Measurements from ENCODE around the gene CD300LG. TPM values are rescaled to one million over a fixed set of nuclear protein-coding genes. Genes with fewer than 3 reads are reported as not detected.
"Not testable (repeated sequence)": the region's sequence is repeated elsewhere in the genome, so short reads cannot be mapped to it uniquely, and the experiment has no call there.

CD300LG gene
- not detected in 2 replicates for total RNA-seq (2014; rRNA removed; shearing (Covaris generic))
- 0.17 TPM in 1 of 2 replicates, not detected in the other for polyA plus RNA-seq (2014; cell fraction: nucleus; rRNA removed)

DNA sequence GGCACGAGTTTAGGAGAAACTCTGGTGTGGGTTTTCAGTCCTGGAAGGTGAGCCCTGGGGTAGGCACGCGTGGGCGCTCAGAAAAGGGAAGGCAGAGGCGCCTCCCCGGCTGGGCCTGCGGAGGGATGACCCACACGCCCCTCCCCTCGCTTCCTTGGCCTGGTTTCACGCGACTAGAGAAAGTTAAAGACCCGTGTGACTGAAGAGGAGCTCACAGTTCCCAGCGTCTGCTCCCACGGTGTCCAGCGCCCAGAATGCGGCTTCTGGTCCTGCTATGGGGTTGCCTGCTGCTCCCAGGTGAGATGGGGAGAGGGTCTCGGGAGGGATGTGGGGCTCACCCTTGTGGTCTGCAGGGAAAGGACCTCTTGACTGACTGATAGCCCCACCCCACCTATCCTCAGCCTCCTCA is at the start of gene CD300LG:
TSS of gene CD300LG (plus strand) at position 214 of the 409 bp plus-strand sequence. CDS start at position 255, 41 bp downstream.
- DNase-seq (ENCODE audit: extremely low read depth, low read depth) = no peak

DNA sequence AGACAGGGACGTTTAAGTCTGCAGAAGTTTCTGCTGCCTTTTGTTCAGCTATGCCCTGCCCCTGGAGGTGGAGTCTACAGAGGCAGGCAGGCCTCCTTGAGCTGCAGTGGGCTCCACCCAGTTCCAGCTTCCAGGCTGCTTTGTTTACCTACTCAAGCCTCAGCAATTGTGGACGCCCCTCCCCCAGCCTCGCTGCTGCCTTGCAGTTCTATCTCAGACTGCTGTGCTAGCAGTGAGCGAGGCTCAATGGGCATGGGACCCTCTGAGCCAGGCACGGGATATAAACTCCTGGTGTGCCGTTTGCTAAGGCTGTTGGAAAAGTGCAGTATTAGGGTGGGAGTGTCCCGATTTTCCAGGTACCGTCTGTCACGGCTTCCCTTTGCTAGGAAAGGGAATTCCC is 49.0 kb upstream of the CD300LG start:
- DNase-seq (ENCODE audit: extremely low read depth, low read depth) = not testable (repeated sequence)

DNA sequence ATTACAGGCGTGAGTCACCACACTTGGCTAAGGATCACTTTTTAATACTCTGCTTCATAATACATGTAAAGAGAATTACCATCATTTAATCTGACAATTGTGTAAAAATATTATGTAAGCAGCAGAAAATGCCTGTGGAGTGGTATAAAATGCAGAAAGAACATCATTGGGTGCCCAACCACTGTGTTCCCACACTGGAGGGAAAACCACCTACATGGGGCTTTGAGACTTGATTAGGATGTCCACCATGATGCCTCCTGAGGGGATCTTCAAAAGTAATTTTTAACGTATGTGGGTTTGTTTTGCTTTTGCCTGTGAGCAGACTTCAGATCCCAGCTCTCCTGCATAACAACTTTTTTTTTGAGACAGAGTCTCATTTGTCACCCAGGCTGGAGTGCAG is 47.9 kb upstream of the CD300LG start:
- no peak for DNase-seq (ENCODE audit: extremely low read depth, low read depth)

DNA sequence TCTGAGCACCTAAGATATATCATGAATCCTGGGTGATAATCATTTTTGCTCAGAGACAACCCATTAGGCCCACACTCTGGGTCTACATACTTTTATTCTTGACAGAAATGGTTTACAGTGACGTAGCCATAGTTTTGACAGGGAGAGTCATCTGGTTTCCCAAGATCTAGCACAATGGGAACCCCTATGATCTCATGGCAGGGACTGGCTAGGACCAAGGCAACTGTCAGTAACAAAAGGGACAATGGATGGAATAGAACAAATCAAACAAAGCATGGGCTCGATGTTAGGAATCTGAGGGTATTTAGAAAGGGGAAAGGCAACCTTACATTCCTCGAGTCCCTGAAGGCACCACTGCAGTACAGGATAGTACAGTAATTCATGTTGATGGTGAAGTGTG is 46.2 kb upstream of the CD300LG start:
- DNase-seq (ENCODE audit: extremely low read depth, low read depth) = no peak

DNA sequence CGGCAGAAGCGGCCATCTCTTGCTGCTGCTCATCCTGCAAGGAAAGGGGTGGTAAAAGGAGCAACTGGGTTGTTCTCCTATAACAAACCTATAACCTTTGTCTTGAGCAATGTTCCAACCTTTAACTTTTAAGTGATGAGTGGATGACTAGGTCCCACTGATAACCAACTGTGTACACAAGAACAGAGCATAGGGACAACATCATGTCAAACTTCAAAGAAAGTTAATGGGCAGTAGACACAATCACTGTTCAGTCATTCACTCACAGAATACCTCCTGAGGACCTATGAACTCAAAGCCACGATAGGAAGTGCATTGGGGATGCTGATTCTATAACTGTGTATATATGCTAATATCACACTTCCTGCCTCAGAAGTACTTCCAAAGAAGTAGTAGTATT is 45.1 kb upstream of the CD300LG start:
- DNase-seq (ENCODE audit: extremely low read depth, low read depth) = no peak

DNA sequence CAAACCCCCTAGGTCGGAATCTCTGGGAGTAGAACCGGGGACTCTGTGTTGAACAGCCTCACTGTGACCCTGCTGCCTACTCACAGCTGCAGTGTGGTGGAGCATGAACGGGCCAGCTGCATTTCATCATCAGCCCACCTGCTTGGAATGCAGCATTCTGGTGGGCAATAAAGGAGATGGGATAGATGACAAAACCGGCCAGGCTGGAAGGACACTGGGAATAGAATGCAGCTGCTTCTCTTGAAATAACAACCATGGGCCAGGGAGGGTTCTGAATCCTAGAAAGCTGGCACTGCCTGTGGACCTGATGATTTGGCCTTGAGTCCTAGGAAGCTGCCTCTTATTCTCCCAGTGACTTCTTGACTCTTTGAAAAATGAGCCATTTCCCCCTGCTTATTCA is 43.2 kb upstream of the CD300LG start:
- no peak for DNase-seq (ENCODE audit: extremely low read depth, low read depth)

DNA sequence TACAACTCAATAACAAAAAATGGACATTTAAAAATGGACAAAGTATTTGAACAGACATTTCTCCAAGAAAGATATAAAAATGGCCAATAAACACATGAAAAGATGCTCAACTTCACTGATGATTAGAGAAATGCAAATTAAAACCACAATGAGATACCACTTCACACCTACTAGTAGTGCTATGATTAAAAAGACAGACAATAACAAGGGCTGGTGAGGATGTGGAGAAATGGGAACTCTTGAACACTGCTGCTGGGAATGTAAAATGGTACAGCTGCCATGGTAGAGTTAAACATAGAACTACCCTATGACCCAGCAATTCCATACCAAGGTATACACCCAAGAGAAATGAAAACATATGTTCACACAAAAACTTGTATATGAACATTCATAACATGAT is 41.9 kb upstream of the CD300LG start:
- DNase-seq (ENCODE audit: extremely low read depth, low read depth) = no peak

- DNase-seq (ENCODE audit: extremely low read depth, low read depth) = no peak
These were observed 38.9 kb upstream of the CD300LG start for GRCh38 chr17:43808076-43808475.

DNA sequence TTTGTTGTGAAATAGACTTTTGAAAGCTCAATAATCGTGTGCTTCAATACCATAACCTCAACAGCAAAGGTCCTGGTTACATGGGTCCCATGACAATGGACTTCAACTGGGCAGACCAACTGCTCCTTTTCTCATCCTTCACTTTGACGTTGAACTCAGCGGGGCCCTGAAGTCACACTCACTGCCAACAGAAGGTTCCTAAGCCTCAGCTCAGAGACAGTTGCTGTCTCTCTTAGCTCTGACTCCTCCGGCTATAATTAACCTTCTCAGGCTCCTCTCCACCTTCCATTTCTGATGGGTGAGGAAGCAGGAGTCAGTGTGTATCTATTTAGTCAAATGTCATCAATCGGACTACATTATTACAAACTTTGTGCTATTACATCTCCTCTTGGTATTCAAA is 37.9 kb upstream of the CD300LG start:
- DNase-seq (ENCODE audit: extremely low read depth, low read depth) = no peak

DNA sequence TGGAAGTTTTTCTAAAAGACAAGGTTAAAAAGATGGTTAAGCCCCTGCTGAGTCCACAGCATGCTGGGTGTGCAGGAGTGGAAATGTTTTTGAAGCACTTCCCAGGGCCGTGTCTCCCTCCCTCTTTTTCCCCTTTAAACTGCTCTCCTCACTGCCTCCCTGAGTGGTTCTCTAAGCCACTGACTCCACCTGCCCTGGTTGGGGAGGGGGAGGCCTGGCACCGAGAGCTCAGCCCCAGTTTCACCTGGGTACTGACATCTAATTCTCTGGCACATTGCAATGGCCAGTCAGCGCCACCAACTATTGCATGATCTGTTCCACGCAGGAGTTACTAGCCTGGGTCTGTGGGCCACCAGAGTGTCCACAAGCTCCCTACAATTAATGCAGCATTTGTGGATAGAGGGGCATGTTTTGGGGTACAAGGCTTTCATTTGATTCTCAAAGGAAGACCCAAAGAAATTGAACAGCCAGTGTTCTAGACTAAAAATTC is 36.7 kb upstream of the CD300LG start:
- no peak for DNase-seq (ENCODE audit: extremely low read depth, low read depth)

- no peak for DNase-seq (ENCODE audit: extremely low read depth, low read depth)
These were observed 36.2 kb upstream of the CD300LG start for GRCh38 chr17:43810823-43811222.

DNA sequence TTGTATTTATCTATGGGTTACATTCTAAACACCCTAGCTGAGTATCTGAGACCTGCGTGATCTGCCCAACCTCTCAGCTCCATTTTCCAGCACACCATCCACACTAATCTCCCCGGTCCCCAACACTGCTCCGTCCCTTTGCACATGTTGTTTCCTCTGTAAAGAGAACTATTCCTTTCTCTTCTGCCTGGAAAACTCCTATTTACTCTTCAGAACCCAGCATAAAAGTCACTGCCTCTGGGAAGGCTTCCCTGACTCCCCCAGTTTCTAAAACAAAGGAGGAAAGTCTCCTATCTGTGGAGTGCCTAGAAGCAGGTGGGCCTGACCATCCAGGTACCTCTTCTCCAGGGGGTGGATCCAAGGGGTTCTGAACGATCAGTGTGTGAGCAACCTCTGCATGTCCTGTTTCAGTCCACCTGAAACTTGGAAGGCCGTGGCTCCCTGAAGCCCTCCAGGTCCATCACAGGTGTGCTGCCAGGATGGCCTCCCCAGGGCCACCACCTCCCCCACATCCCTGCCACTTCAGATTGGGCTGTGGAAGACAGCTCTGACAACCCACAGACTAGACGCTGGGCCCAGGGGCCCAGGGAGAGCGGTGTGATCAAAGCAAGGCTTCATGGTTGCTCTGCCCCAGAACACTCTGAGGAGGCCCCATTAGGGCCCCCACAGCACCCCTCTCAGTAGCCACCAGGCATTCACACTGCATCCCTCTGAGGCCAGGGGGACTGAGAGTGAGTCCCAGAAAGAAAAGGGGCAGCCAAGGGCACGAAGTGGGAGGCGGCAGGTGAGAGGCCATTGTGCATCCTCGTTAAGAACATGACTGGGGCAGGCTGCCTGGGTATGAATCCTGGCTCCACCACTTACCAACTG is 34.3 kb upstream of the CD300LG start:
- DNase-seq (ENCODE audit: extremely low read depth, low read depth) = no peak

DNA sequence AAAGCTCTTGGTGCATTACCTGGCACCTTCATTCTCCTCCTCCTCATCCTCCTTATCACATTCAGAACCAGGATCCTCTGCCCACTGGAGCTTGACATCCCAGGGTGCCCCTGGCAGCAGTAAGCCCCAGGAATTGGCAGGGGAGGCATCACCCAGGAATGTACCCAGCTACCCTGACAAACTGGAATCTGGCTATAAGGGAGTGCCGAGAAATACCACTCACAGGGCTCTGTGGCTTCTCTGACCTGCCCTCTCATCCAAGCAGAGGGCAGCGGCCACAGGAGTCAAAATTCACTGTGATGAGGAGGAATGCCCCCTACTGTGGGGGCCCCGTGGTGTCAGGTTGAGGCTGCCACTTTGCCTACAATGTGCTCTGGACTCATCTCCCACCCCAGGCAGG is 33.6 kb upstream of the CD300LG start:
- DNase-seq (ENCODE audit: extremely low read depth, low read depth) = no peak

DNA sequence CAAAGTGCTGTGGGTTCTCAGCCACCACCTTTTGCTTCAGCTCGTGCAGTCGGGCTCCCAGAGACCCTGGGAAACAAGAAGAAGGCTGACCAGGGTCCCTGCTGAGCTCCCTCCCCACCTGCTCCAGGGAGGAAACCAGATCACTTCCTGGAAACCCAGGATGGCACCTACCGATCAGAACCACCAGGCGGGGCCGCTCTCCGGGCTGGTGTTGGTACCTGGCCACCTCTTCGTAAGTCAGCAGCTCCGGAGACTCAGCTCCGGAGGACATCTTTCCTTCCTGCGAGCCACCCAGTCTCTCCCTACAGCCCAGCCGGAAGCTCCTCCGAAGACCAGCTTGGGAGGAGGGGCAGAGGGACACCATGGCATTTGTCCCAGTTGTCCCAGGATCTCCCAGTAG is 33.0 kb upstream of the CD300LG start:
- DNase-seq (ENCODE audit: extremely low read depth, low read depth) = no peak

GRCh38 chr17:43814714-43815113 is 32.3 kb upstream of the CD300LG start:
- DNase-seq (ENCODE audit: extremely low read depth, low read depth) = no peak

DNA sequence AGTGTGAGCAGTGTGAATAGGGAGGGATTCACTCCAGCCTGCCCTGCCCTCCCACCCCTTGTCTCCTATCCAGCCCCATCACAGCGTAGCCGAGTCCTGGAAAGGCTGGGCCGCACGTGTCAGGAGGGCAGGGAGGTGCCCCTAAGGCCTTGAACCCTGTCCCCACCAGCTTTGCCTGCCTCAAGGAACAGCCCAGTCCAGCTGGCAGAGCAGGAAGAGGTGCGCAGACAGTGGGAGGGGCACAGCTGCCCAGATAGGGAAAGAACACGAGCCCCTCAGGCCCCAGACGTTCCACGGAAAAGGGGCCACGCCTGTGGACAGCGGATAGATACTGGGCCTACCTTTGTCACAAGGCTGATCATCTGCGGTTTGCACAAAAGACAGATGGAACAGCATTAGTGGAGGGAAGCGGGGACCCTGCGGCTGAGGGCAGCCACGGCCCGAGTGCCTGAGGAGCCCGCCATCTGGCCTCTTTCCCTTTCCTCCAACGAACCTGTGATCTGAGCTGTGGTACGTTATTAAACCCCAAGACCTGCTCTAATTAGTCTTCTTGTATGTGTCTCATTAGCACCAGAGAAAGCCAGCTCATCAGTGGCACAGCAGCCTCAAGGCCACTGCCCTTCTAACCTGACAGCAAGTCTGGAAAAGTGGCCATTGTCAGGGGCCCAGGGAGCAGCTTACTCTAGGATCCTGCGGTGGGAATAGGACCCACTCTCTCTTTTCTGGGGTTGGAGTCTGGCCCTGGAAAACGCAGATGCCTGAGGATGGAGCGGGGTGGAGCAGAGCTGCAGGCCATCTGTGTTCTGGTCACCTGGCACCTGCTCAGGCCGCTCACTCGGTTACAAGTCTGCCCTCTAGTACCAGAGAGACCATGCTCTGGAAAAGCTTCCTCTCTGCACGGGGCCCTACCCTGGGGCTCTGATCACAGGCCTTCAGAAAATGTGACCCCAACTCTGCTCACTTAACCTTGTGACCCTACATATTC is 30.3 kb upstream of the CD300LG start:
- no peak for DNase-seq (ENCODE audit: extremely low read depth, low read depth)

DNA sequence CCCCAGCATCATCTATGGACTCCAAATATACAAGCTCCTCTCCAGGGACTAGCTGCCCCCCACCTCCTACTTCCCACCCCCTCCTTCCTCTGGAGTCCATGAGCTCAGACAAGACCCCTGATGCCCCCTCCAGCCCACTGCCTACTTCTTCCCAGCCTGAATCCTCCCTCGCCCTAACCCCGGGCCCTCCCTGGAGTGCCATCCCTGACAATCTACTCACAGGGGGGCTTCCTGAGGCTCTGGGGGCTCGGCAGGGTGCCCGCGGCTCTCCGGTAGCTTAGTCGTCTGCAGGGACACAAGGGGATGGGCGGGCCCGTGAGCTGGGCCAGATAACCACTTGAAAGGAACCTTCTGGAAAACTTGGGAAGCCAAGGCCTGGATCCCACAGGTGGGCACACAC is 29.1 kb upstream of the CD300LG start:
- no peak for DNase-seq (ENCODE audit: extremely low read depth, low read depth)

DNA sequence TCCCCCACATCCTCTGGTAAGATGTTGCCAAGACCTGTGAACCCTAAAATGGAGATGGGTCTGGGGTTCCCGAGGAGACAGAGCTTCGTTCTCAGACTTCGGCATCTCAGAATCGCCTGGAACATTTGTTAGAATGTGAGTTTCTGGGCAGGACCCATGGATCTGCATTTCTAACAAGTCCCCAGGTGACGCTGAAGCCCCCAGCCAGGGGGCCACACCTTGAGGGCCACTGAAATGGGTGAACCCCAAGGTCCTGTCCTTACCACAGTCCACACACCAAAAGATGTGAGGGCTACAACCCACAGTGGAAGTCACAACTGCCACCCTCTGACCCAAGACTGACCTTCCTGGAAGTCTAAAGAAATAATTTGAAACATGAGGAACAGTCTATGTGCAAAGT is 28.0 kb upstream of the CD300LG start:
- DNase-seq (ENCODE audit: extremely low read depth, low read depth) = no peak

DNA sequence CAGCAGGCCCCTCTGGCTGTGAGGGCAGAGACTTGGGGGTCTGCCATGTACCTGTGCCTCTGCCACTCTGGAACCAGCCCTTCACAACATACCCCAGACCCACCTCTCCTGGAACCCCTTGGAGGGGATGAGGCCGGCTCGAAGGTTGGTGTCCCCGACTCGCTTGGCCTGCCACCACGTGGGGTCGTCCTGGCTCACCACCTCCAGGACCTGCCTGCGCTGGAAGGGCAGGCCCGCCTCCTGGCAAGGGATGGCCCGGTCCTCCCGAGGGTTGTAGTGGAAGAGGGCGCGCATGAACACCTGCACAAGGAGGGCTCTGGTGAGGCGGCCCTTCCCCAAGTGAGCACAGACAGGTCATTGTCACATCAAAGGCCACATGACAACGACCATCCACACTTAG is 26.2 kb upstream of the CD300LG start:
- DNase-seq (ENCODE audit: extremely low read depth, low read depth) = no peak

DNA sequence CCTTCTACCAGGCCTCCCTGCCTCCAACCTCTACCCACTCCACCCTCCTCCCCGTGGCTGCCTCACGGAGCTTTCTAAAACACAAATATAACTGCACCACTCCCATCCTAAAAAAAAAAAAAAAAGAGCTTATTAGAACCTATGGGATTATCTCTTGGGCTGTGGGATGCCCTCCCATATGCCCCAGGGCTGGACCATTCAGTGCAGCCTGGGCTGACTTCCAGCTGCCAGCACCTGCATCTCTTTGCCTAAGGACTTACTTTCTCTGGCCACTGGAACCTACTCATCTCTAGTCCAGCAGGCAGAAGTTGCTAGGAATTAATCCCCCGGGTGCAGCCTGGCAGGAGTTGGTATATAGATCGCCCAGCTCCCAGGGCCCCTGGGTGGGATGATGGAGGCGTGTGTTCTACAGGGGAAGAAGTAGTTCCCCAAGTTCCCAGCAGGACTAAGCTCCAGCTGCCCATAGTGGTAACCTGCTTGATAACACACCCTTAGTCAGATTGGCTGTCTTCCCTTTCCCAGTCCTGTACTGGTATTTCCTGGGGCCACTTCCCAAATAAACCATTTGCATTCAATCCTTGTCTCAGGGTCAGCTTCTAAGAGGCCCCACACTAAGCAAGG is 24.3 kb upstream of the CD300LG start:
- no peak for DNase-seq (ENCODE audit: extremely low read depth, low read depth)

All from NCI-H460 (cell line).